Smooth muscle cell (in vitro differentiated cells): ENCODE data around the gene SLC24A3. TPM values are rescaled to one million over a fixed set of nuclear protein-coding genes. Genes with fewer than 3 reads are reported as not detected.

ENCODE experiments used
- DNase-seq: peaks from one replicate; lab custom pipeline; 2025; ENCODE audit not compliant: unreplicated experiment; lab: John Stamatoyannopoulos, UW
- H2AFZ ChIP-seq: fragments of 200-600 bp; sonication (generic); 2 replicates; pipeline ENCODE4 v1.6.0; 2016; ENCODE audit warnings: antibody characterized with exemption, low read depth, mild to moderate bottlenecking
- H3F3A ChIP-seq: fragments of 200-600 bp; sonication (generic); 2 replicates; pipeline ENCODE4 v1.6.0; 2017; ENCODE audit warnings: antibody characterized with exemption, low read depth
- H3K27ac ChIP-seq: fragments of 200-600 bp; sonication (generic); 2 replicates; pipeline ENCODE4 v1.5.1; 2016; ENCODE audit warnings: low read depth, mild to moderate bottlenecking
- H3K27me3 ChIP-seq: fragments of 200-600 bp; sonication (generic); 2 replicates; pipeline ENCODE4 v1.6.1; 2016; ENCODE audit warnings: low read depth, mild to moderate bottlenecking
- H3K36me3 ChIP-seq: fragments of 200-600 bp; sonication (generic); 2 replicates; pipeline ENCODE4 v1.5.1; 2016; ENCODE audit warnings: low read depth
- H3K4me1 ChIP-seq: fragments of 200-600 bp; sonication (generic); 2 replicates; pipeline ENCODE4 v1.5.1; 2016; ENCODE audit warnings: low read depth
- H3K4me2 ChIP-seq: fragments of 200-600 bp; sonication (generic); 2 replicates; pipeline ENCODE4 v1.6.0; 2016; ENCODE audit warnings: mild to moderate bottlenecking
- H3K4me3 ChIP-seq: fragments of 200-600 bp; sonication (generic); 2 replicates; pipeline ENCODE4 v1.5.1; 2016; ENCODE audit warnings: mild to moderate bottlenecking
- H3K79me2 ChIP-seq: fragments of 200-600 bp; sonication (generic); 2 replicates; pipeline ENCODE4 v1.6.0; 2016; ENCODE audit warnings: low read depth, mild to moderate bottlenecking
- H3K9ac ChIP-seq: fragments of 200-600 bp; sonication (generic); 2 replicates; pipeline ENCODE4 v1.6.0; 2016; ENCODE audit warnings: low read depth
- H3K9me3 ChIP-seq: fragments of 200-600 bp; sonication (generic); replicated peaks from 2 replicates; pipeline ENCODE4 v1.5.1; 2016; ENCODE audit warnings: low read depth
- H4K20me1 ChIP-seq: fragments of 200-600 bp; sonication (generic); 2 replicates; pipeline ENCODE4 v1.6.0; 2016; ENCODE audit warnings: low read depth
- WGBS: methylation state at CpG from one replicate; pipeline ENCODE4 v1.1.7; 2016; ENCODE audit warnings: low lambda C conversion rate; 5-methylcytosine and 5-hydroxymethylcytosine counted together
- polyA plus RNA-seq: library from polyadenylated mRNA; unstranded; fragments of >200 nt; fragmentation: Nextera tagmentation; extraction: Ambion mirVana; gene quantifications from 2 replicates; pipeline ENCODE4 v1.2.1, GENCODE V29; 2016
- total RNA-seq: library from RNA; depleted of rRNA; stranded (reverse); fragments of >200 nt; gene quantifications from 2 replicates; pipeline ENCODE4 v1.2.3, GENCODE V29; 2014
- TF ChIP-seq, protein P1 (sequence below): fragments of 200-600 bp; sonication (generic); IDR thresholded peaks from 2 replicates; pipeline ENCODE4 v1.5.1; 2017; ENCODE audit warnings: borderline replicate concordance, mild to moderate bottlenecking, antibody characterized with exemption; ENCODE audit not compliant: insufficient read depth, poor library complexity, severe bottlenecking

Gene SLC24A3
- total and polyA plus RNA-seq, 2 experiments from 2014 or later = 2.5 to 3.2 TPM

- TF ChIP-seq, protein P1, sequence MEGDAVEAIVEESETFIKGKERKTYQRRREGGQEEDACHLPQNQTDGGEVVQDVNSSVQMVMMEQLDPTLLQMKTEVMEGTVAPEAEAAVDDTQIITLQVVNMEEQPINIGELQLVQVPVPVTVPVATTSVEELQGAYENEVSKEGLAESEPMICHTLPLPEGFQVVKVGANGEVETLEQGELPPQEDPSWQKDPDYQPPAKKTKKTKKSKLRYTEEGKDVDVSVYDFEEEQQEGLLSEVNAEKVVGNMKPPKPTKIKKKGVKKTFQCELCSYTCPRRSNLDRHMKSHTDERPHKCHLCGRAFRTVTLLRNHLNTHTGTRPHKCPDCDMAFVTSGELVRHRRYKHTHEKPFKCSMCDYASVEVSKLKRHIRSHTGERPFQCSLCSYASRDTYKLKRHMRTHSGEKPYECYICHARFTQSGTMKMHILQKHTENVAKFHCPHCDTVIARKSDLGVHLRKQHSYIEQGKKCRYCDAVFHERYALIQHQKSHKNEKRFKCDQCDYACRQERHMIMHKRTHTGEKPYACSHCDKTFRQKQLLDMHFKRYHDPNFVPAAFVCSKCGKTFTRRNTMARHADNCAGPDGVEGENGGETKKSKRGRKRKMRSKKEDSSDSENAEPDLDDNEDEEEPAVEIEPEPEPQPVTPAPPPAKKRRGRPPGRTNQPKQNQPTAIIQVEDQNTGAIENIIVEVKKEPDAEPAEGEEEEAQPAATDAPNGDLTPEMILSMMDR = no peak
- no peak overlapping the region for H3K4me2 ChIP-seq
- no peak overlapping the region for H3K9ac ChIP-seq
- peaks cover 6% of the 10 kb centered on the region for H3K4me1 ChIP-seq
- H3K27ac ChIP-seq = no peak overlapping the region
- H3K36me3 ChIP-seq = no peaks in the 10 kb centered on the region
- whole genome bisulfite sequencing = 94% methylated on average over 4 of the region's 4 CpGs
- peaks cover 19% of the 10 kb centered on the region for H3F3A ChIP-seq
- H3K4me3 ChIP-seq = no peak overlapping the region
- H3K9me3 ChIP-seq = no peaks in the 10 kb centered on the region
- no peaks in the 10 kb centered on the region for H4K20me1 ChIP-seq
- no peaks in the 10 kb centered on the region for H3K27me3 ChIP-seq
- no peak for DNase-seq
- no peak overlapping the region for H2AFZ ChIP-seq
- H3K79me2 ChIP-seq = no peaks in the 10 kb centered on the region
Measured at GRCh38 chr20:19289451-19289850, 77.0 kb downstream of the SLC24A3 start.

GRCh38 chr20:19291024-19291817, 78.8 kb downstream of the SLC24A3 start:
- H3F3A ChIP-seq = peaks cover 19% of the 10 kb centered on the region
- TF ChIP-seq, protein P1 = no peak
- H3K4me2 ChIP-seq = no peak overlapping the region
- H3K9me3 ChIP-seq = no peaks in the 10 kb centered on the region
- peaks cover 6% of the 10 kb centered on the region for H3K4me1 ChIP-seq
- no peak overlapping the region for H3K27ac ChIP-seq
- H3K79me2 ChIP-seq = no peaks in the 10 kb centered on the region
- H3K36me3 ChIP-seq = no peaks in the 10 kb centered on the region
- H3K27me3 ChIP-seq = no peaks in the 10 kb centered on the region
- no peak overlapping the region for H3K9ac ChIP-seq
- WGBS = 90% methylated on average over 11 of the region's 11 CpGs
- H2AFZ ChIP-seq = no peak overlapping the region
- no peaks in the 10 kb centered on the region for H4K20me1 ChIP-seq
- H3K4me3 ChIP-seq = no peak overlapping the region
- no peak for DNase-seq

GRCh38 chr20:19291818-19292132, 79.3 kb downstream of the SLC24A3 start:
- Histone ChIP-seq H3K4me3 (no peak overlapping the region), H3K36me3 (no peaks in the 10 kb centered on the region), H3K9ac (no peak overlapping the region), H3K4me1 (peaks cover 6% of the 10 kb centered on the region), H3K27ac (no peak overlapping the region), H3F3A (peaks cover 19% of the 10 kb centered on the region), H3K9me3 (no peaks in the 10 kb centered on the region), H3K4me2 (no peak overlapping the region), H3K27me3 (no peaks in the 10 kb centered on the region), H2AFZ (no peak overlapping the region), H4K20me1 (no peaks in the 10 kb centered on the region), H3K79me2 (no peaks in the 10 kb centered on the region)
- WGBS = 100% methylated on average over 2 of the region's 2 CpGs
- no peak for DNase-seq
- TF ChIP-seq, protein P1 = no peak

GRCh38 chr20:19292254-19292653, 79.8 kb downstream of the SLC24A3 start:
- no peak overlapping the region for H3K27ac ChIP-seq
- no peaks in the 10 kb centered on the region for H3K36me3 ChIP-seq
- 90% methylated on average over 7 of the region's 7 CpGs for WGBS
- TF ChIP-seq, protein P1 = no peak
- H4K20me1 ChIP-seq = no peaks in the 10 kb centered on the region
- no peak for DNase-seq
- H3F3A ChIP-seq = peaks cover 19% of the 10 kb centered on the region
- H3K4me1 ChIP-seq = peaks cover 6% of the 10 kb centered on the region
- H3K9me3 ChIP-seq = no peaks in the 10 kb centered on the region
- no peak overlapping the region for H3K9ac ChIP-seq
- no peak overlapping the region for H3K4me2 ChIP-seq
- H3K27me3 ChIP-seq = no peaks in the 10 kb centered on the region
- no peak overlapping the region for H2AFZ ChIP-seq
- H3K79me2 ChIP-seq = no peaks in the 10 kb centered on the region
- H3K4me3 ChIP-seq = no peak overlapping the region
